ENCODE results near the gene ARHGAP15. TPM values are rescaled to one million over a fixed set of nuclear protein-coding genes. Genes with fewer than 3 reads are reported as not detected.

Gene ARHGAP15
- 100 to 1,000 TPM; 170 TPM for total RNA-seq

GRCh38 chr2:143128681-143129580 lies at the start of gene ARHGAP15:
ARHGAP15 (plus strand) TSS chr2:143129419.

